ENCODE data around the gene OSBPL9.
A peak's percentile ranks its signal among the peaks of the same experiment; 100 is the strongest.

The OSBPL9 gene

GRCh38 chr1:51735746-51736254 is 118.9 kb downstream of the OSBPL9 start:
- no peak for DNase-seq (ENCODE audit: low read depth)

GRCh38 chr1:51736702-51737101 is 119.8 kb downstream of the OSBPL9 start:
- no peak for DNase-seq (ENCODE audit: low read depth)

GRCh38 chr1:51738681-51739080 is 121.8 kb downstream of the OSBPL9 start:
- no peak for DNase-seq (ENCODE audit: low read depth)

GRCh38 chr1:51740652-51741051 is 123.8 kb downstream of the OSBPL9 start:
- DNase-seq (ENCODE audit: low read depth) = no peak

GRCh38 chr1:51741121-51741681 is 124.3 kb downstream of the OSBPL9 start:
- DNase-seq (ENCODE audit: low read depth) = no peak

- no peak for DNase-seq (ENCODE audit: low read depth)
These were observed 127.8 kb downstream of the OSBPL9 start for GRCh38 chr1:51744506-51745303.

GRCh38 chr1:51745304-51745570 is 128.3 kb downstream of the OSBPL9 start:
- DNase-seq (ENCODE audit: low read depth) = no peak

GRCh38 chr1:51749151-51749550 is 132.3 kb downstream of the OSBPL9 start:
- DNase-seq (ENCODE audit: low read depth) = no peak

- DNase-seq (ENCODE audit: low read depth) = no peak
These were observed 133.3 kb downstream of the OSBPL9 start for GRCh38 chr1:51750218-51750617.

- DNase-seq (ENCODE audit: low read depth) = no peak
These were observed 133.8 kb downstream of the OSBPL9 start for GRCh38 chr1:51750729-51751128.

- no peak for DNase-seq (ENCODE audit: low read depth)
These were observed 135.4 kb downstream of the OSBPL9 start for GRCh38 chr1:51752073-51752948.

GRCh38 chr1:51753969-51754368 is 137.1 kb downstream of the OSBPL9 start:
- DNase-seq (ENCODE audit: low read depth) = no peak

GRCh38 chr1:51754666-51755065 is 137.8 kb downstream of the OSBPL9 start:
- DNase-seq (ENCODE audit: low read depth) = no peak

- no peak for DNase-seq (ENCODE audit: low read depth)
These were observed 138.5 kb downstream of the OSBPL9 start for GRCh38 chr1:51755437-51755836.

- DNase-seq (ENCODE audit: low read depth) = no peak
These were observed 139.4 kb downstream of the OSBPL9 start for GRCh38 chr1:51756290-51756689.

GRCh38 chr1:51758310-51758709 is 141.4 kb downstream of the OSBPL9 start:
- no peak for DNase-seq (ENCODE audit: low read depth)

- no peak for DNase-seq (ENCODE audit: low read depth)
These were observed 144.0 kb downstream of the OSBPL9 start for GRCh38 chr1:51760872-51761271.

GRCh38 chr1:51761351-51761750 is 144.5 kb downstream of the OSBPL9 start:
- DNase-seq (ENCODE audit: low read depth) = no peak

GRCh38 chr1:51768971-51769588 is 152.2 kb downstream of the OSBPL9 start:
- peak; percentile 7 for DNase-seq (ENCODE audit: low read depth)

- DNase-seq (ENCODE audit: low read depth) = no peak
These were observed 159.5 kb downstream of the OSBPL9 start for GRCh38 chr1:51776408-51776807.

GRCh38 chr1:51780927-51781326 is 164.0 kb downstream of the OSBPL9 start:
- DNase-seq (ENCODE audit: low read depth) = no peak

- no peak for DNase-seq (ENCODE audit: low read depth)
These were observed 168.1 kb downstream of the OSBPL9 start for GRCh38 chr1:51784997-51785421.
